Effector memory CD8-positive, alpha-beta T cell (primary cell): ENCODE results near the gene CACHD1.

Source experiments
- ATAC-seq: fragments of 150-1000 bp; cut with Tn5 transposase; replicated peaks from 2 replicates; pipeline ENCODE4 v1.10.0; 2021; ENCODE audit warnings: mild to moderate bottlenecking, moderate library complexity
- DNase-seq, 3 experiments: peaks; one replicate each; pipeline ENCODE4 v3.0.0; 2021
- H3K27ac Mint-ChIP-seq, 2 donors: one replicate each; pipeline ENCODE4 v1.8.0; 2022; ENCODE audit warnings: mild to moderate bottlenecking in 2 of 2, mixed read lengths in 2 of 2, moderate library complexity in 2 of 2
- H3K27me3 Mint-ChIP-seq, 2 donors: one replicate each; pipeline ENCODE4 v1.8.0; 2022; ENCODE audit warnings: mixed read lengths in 2 of 2
- H3K36me3 Mint-ChIP-seq: one replicate; pipeline ENCODE4 v1.8.0; 2022; ENCODE audit warnings: mild to moderate bottlenecking, moderate library complexity, mixed read lengths; ENCODE audit not compliant: insufficient read depth
- H3K4me1 Mint-ChIP-seq, 2 donors: one replicate each; pipeline ENCODE4 v1.8.0; 2022; ENCODE audit warnings: low read depth in 2 of 2, mixed read lengths in 2 of 2
- H3K4me3 Mint-ChIP-seq, 2 donors: one replicate each; pipeline ENCODE4 v1.8.0; 2022; ENCODE audit warnings: mild to moderate bottlenecking in 2 of 2, mixed read lengths in 2 of 2, moderate library complexity in 2 of 2
- H3K9me3 Mint-ChIP-seq, 2 donors: one replicate each; pipeline ENCODE4 v1.8.0; 2022; ENCODE audit warnings: mixed read lengths in 2 of 2

The CACHD1 gene

GRCh38 chr1:64567426-64568170 lies 97.7 kb downstream of the CACHD1 start:
- no peaks in the 10 kb centered on the region for H3K9me3 Mint-ChIP-seq
- ATAC-seq (no peak), DNase-seq (no peak)
- H3K27me3 Mint-ChIP-seq = peaks cover 25 to 60% of the 10 kb centered on the region in 2 donors
- no peak overlapping the region for H3K27ac Mint-ChIP-seq
- H3K4me1 Mint-ChIP-seq = no peaks in the 10 kb centered on the region
- H3K4me3 Mint-ChIP-seq = no peak overlapping the region
- no peaks in the 10 kb centered on the region for H3K36me3 Mint-ChIP-seq

DNA sequence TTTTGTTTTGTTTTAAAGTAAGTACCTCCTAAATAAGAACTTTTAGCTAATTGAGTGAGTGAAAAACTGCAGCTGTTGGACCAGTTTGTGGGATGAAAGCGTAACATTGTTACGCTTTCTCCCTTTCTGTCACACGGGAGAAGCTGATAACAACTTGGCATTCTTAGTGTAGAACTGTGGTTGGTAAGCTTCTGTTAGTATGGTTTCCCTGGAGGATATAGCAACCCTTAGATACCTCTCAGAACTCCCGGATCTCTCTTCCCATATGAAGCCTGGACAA lies 98.2 kb downstream of the CACHD1 start:
- H3K27me3 Mint-ChIP-seq = peaks cover 25 to 64% of the 10 kb centered on the region in 2 donors
- H3K36me3 Mint-ChIP-seq = no peaks in the 10 kb centered on the region
- no peak overlapping the region for H3K27ac Mint-ChIP-seq
- H3K9me3 Mint-ChIP-seq = no peaks in the 10 kb centered on the region
- DNase-seq = no peak
- H3K4me1 Mint-ChIP-seq = no peaks in the 10 kb centered on the region
- ATAC-seq = no peak
- H3K4me3 Mint-ChIP-seq = no peak overlapping the region

DNA sequence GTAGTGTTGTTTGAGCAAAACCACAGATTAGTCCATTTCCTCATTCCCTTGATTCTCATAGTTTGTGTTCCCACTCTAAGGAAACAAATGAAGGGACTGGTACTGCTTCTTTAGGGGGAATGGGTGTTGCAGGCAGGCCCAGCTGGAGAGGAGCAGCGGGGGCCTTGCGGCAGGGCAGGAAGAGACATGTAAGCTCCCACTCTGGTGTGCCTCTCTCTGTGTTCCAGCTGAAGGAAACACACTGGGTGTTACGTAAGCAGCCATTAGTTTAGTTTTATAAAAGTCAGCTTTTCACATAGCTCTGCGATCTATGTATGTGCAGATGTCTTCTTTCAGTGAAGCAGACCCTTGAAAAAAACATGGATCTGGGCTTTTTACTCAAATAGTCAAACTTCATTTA lies 99.5 kb downstream of the CACHD1 start:
- H3K36me3 Mint-ChIP-seq = no peaks in the 10 kb centered on the region
- H3K27ac Mint-ChIP-seq = no peak overlapping the region
- peaks cover 24 to 62% of the 10 kb centered on the region in 2 donors for H3K27me3 Mint-ChIP-seq
- no peaks in the 10 kb centered on the region for H3K9me3 Mint-ChIP-seq
- no peaks in the 10 kb centered on the region for H3K4me1 Mint-ChIP-seq
- ATAC-seq = no peak
- H3K4me3 Mint-ChIP-seq = no peak overlapping the region
- DNase-seq = no peak

GRCh38 chr1:64570267-64570855 lies 100.4 kb downstream of the CACHD1 start:
- no peaks in the 10 kb centered on the region for H3K36me3 Mint-ChIP-seq

GRCh38 chr1:64572222-64572900 lies 102.4 kb downstream of the CACHD1 start:
- DNase-seq (no peak), ATAC-seq (no peak)
- Mint-ChIP-seq H3K27ac (no peak overlapping the region), H3K36me3 (no peaks in the 10 kb centered on the region), H3K4me3 (no peak overlapping the region), H3K4me1 (no peaks in the 10 kb centered on the region), H3K9me3 (no peaks in the 10 kb centered on the region), H3K27me3 (peaks cover 15 to 33% of the 10 kb centered on the region in 2 donors)

More at GRCh38 chr1:64570267-64570855, 100.4 kb downstream of the CACHD1 start:
- Mint-ChIP-seq H3K27ac (no peak overlapping the region), H3K4me1 (no peaks in the 10 kb centered on the region), H3K4me3 (no peak overlapping the region), H3K27me3 (peaks cover 15 to 53% of the 10 kb centered on the region in 2 donors), H3K9me3 (no peaks in the 10 kb centered on the region)
- DNase-seq (no peak), ATAC-seq (no peak)

DNA sequence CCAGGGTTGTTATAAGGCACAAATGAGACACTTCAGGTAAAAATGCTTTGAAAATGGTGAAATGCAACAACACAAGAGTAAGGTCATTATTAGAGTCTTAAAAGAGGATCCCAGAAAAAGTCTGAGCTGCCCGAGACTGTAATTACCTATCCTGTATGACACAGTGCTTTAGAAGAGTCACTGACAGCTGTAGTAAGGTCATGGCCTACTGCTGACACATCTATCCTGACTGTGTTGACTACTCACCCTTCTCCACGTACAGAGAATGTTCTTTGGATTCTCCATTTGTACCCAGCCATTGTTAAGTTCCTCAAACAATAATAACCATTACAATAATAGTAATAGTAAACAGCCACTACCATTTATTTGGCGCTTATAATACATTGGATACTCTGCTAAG lies 104.4 kb downstream of the CACHD1 start:
- DNase-seq (no peak), ATAC-seq (no peak)
- Mint-ChIP-seq H3K27me3 (peaks cover 12 to 32% of the 10 kb centered on the region in 2 donors), H3K36me3 (no peaks in the 10 kb centered on the region), H3K27ac (no peak overlapping the region), H3K4me1 (no peaks in the 10 kb centered on the region), H3K4me3 (no peak overlapping the region), H3K9me3 (no peaks in the 10 kb centered on the region)

DNA sequence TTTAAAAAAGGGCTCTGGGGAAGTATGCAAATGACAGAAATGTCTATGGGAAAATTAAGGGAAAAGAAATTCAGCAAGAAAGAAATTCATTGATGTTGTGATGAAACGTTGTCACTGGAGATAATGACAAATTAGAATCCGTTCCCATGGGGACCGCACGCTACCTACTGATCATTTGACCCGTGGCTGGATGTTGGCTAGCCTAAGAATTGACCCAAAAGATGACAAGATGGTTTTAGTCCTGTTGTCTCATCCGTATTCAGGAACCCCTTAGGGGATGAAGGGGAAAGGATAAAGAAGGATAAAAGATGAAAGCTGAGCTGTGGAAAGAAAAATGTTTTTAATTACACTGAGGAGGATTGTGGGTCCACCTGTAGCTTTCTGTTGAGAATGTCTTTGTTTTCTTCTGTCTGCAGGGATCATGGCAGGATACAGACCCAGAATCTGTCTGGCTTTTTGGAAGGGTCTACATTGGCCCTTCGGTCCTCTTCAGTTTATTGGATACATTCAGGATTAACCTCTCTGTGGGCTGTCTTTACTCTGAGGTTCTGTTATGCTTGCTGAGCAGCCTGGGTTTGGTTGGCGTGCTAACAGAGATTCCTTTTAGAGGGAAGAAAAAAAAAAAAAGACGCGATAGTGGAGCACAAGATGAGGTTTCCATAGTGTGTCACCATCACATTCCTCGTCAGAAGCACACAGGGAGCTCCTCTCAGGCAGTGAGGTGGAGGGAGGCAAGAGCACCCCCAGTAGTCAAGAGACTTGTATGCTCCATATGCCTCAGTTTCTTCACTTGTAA lies 106.2 kb downstream of the CACHD1 start:
- H3K4me1 Mint-ChIP-seq = no peaks in the 10 kb centered on the region
- ATAC-seq = no peak
- H3K36me3 Mint-ChIP-seq = no peaks in the 10 kb centered on the region

DNA sequence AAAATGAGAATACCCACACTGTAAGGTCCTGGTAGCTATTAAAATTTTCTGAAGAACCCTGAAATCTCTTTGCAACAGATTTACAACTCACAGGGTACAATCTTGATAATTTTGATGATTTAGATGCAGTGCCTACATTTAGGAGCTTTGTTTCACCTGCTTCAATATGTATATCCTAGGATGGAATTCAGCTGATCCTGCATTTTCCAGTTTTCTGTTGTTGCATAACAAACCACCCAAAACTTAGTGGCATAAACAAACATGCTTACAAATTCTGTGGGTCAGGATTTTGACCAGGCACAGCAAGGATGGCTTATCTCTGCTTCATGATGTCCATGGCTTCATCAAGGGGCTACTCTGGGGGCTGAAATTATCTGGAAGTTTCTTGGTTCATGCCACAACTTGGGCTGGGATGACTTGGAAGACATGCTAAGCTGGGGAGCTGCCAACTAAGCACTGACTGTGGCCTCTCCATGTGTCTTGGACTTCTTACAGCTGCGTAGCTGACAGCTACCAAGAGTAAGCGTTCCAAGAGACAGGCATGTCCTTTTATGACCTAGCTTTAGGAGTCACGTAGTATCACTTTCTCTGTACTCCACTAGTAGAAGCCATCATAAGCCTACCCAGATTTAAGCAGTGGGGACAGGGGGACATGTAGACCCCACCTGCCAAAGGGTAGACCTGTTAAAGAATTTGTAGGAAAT lies 108.5 kb downstream of the CACHD1 start:
- Mint-ChIP-seq H3K4me1 (no peaks in the 10 kb centered on the region), H3K4me3 (no peak overlapping the region), H3K27me3 (peaks cover 17 to 35% of the 10 kb centered on the region in 2 donors), H3K9me3 (no peaks in the 10 kb centered on the region), H3K27ac (no peak overlapping the region), H3K36me3 (no peaks in the 10 kb centered on the region)
- ATAC-seq (no peak), DNase-seq (no peak)

More for the DNA sequence above, 106.2 kb downstream of the CACHD1 start:
- DNase-seq = no peak
- Mint-ChIP-seq H3K27ac (no peak overlapping the region), H3K4me3 (no peak overlapping the region), H3K27me3 (peaks cover 8 to 22% of the 10 kb centered on the region in 2 donors), H3K9me3 (no peaks in the 10 kb centered on the region)

GRCh38 chr1:64579767-64580166 lies 109.8 kb downstream of the CACHD1 start:
- H3K9me3 Mint-ChIP-seq = no peaks in the 10 kb centered on the region
- H3K4me3 Mint-ChIP-seq = no peak overlapping the region

GRCh38 chr1:64581135-64581842 lies 111.4 kb downstream of the CACHD1 start:
- Mint-ChIP-seq H3K9me3 (no peaks in the 10 kb centered on the region), H3K4me3 (no peak overlapping the region), H3K4me1 (no peaks in the 10 kb centered on the region), H3K36me3 (no peaks in the 10 kb centered on the region), H3K27ac (no peak overlapping the region), H3K27me3 (peaks cover 16 to 39% of the 10 kb centered on the region in 2 donors)
- DNase-seq = no peak
- ATAC-seq = no peak

More at GRCh38 chr1:64579767-64580166, 109.8 kb downstream of the CACHD1 start:
- no peak overlapping the region for H3K27ac Mint-ChIP-seq
- ATAC-seq (no peak), DNase-seq (no peak)
- no peaks in the 10 kb centered on the region for H3K36me3 Mint-ChIP-seq
- no peaks in the 10 kb centered on the region for H3K4me1 Mint-ChIP-seq
- peaks cover 23 to 39% of the 10 kb centered on the region in 2 donors for H3K27me3 Mint-ChIP-seq

DNA sequence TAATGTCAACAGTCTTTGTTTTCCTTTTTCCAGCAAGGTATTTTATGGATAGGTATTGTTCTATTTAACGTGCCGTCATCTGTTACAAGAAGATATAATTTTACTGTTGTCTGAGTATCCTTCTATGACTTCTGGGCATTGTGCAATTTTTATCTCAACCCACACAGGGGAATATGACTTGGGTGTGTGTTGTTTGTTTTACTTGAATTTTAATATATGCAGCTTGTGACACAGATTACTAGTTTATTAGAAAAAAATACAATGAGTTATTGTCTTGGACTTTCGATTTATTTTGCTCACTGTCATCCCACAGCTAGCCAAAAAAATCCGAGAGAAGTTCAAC lies 111.9 kb downstream of the CACHD1 start:
- ATAC-seq (no peak), DNase-seq (no peak)
- H3K36me3 Mint-ChIP-seq = no peaks in the 10 kb centered on the region
- no peak overlapping the region for H3K4me3 Mint-ChIP-seq
- H3K27me3 Mint-ChIP-seq = peaks cover 15 to 39% of the 10 kb centered on the region in 2 donors
- H3K4me1 Mint-ChIP-seq = no peaks in the 10 kb centered on the region
- no peak overlapping the region for H3K27ac Mint-ChIP-seq
- no peaks in the 10 kb centered on the region for H3K9me3 Mint-ChIP-seq

DNA sequence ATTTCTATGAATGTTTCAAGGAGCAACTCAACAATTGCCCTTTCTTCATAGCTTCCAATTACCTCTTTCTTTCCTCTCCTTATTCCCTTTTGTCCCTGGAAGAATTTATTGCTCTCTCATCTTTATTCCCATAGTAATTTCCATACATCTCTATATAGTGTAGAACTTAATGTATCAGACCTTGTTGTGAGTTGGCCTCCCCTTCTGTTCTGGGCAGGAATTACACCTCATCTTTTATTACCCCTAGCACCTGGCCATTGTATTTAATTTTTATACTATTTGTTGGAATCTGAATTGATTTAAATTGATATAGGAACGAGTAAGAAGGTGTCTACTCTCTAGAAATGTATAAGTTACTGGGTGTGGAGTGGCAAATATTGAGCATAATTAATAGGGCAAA lies 114.5 kb downstream of the CACHD1 start:
- no peak overlapping the region for H3K27ac Mint-ChIP-seq
- ATAC-seq (no peak), DNase-seq (no peak)

More for the DNA sequence above, 114.5 kb downstream of the CACHD1 start:
- H3K9me3 Mint-ChIP-seq = no peaks in the 10 kb centered on the region
- no peaks in the 10 kb centered on the region for H3K36me3 Mint-ChIP-seq
- H3K4me1 Mint-ChIP-seq = no peaks in the 10 kb centered on the region
- H3K4me3 Mint-ChIP-seq = no peak overlapping the region
- H3K27me3 Mint-ChIP-seq = peaks cover 25 to 26% of the 10 kb centered on the region in 2 donors
